ENCODE data around the gene ZKSCAN2.

Gene ZKSCAN2

GRCh38 chr16:25257470-25257955 lies at the start of gene ZKSCAN2:
Gene ZKSCAN2 (minus strand): TSS chr16:25257845. CDS start chr16:25257127, 718 bp downstream.
- peak; percentile 81 for DNase-seq (ENCODE audit: insufficient read length, low spot score)

GRCh38 chr16:25299792-25300590 lies 42.3 kb upstream of the ZKSCAN2 start:
- no peak for DNase-seq (ENCODE audit: insufficient read length, low spot score)
- FAIRE-seq: no peak

More at GRCh38 chr16:25257470-25257955, at the start of gene ZKSCAN2:
- no peak for FAIRE-seq

DNA sequence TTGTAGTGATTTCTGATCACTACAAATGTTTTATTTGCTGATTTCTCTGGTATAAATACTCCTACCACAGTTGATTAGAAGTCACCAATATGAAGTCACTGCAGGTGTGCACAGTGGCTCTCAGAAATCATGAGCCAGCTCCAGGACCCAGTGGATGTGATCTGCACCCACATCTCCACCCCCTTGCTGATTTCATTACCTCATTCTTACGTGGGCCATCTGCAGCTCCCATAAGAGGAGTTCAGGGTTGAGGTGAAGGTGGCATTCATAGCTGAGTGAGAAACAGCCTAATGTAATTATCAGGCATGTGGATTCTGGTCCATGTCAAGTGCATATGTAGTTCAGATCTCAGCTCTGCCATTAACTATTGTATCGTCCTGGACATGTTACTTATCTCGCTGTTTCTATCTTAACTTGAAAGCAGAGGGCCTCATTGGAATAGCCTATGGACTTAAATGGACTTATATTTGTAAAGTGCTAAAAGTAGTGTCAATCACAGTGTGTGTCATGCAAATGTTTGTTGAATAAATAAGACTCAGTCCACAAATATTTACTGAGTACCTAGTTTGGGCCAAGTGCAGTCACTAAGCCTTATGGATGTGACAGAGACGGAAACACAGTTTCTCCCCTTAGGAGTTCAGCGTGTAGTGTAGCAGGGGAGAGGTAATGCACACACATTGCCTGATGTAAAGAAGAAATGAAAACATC lies 40.7 kb upstream of the ZKSCAN2 start:
- FAIRE-seq: no peak
- DNase-seq (ENCODE audit: insufficient read length, low spot score): no peak

- DNase-seq (ENCODE audit: insufficient read length, low spot score): no peak
- no peak for FAIRE-seq
These were observed 39.6 kb upstream of the ZKSCAN2 start for GRCh38 chr16:25297151-25297787.

- no peak for FAIRE-seq
- no peak for DNase-seq (ENCODE audit: insufficient read length, low spot score)
These were observed 33.9 kb upstream of the ZKSCAN2 start for GRCh38 chr16:25291580-25291979.

DNA sequence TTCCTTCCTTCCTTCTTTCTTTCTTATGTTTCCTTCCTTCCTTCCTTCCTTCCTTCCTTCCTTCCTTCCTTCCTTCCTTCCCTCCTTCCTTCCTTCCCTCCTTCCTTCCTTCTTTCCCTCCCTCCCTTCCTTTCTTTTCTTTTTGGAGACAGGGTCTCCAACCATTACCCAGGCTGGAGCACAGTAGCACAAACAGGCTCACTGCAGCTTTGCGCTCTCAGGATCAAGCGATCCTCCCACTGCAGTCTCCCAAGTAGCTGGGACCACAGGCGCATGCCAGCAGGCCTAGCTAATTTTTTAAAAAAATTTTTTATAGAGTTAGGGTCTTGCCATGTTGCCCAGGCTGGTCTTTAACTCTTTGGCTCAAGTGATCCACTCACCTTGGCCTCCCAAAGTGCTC lies 31.8 kb upstream of the ZKSCAN2 start:
- DNase-seq (ENCODE audit: insufficient read length, low spot score): no peak
- no peak for FAIRE-seq

- FAIRE-seq: no peak
- no peak for DNase-seq (ENCODE audit: insufficient read length, low spot score)
These were observed 21.8 kb upstream of the ZKSCAN2 start for GRCh38 chr16:25279491-25279890.

GRCh38 chr16:25271421-25271820 lies 13.8 kb upstream of the ZKSCAN2 start:
- DNase-seq (ENCODE audit: insufficient read length, low spot score): no peak
- FAIRE-seq: no peak

DNA sequence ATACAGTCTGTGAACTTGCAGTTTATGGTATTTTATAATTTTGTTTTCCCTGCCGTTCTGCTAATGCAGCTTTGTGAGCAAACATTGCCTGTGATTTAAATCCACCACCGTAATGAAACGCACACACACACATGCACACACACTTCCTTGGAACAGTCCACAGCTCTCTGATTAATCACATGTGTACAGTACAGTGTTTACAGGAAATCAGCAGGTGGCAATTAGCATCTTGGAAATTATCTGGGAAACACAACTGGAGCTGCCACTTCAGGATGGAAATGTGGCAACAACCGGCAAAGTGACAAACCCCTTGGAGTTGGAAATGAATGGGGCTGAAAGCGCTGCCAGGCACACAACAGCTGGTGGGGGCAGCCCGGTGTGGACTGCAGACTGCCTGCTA lies 12.9 kb upstream of the ZKSCAN2 start:
- no peak for DNase-seq (ENCODE audit: insufficient read length, low spot score)
- no peak for FAIRE-seq

DNA sequence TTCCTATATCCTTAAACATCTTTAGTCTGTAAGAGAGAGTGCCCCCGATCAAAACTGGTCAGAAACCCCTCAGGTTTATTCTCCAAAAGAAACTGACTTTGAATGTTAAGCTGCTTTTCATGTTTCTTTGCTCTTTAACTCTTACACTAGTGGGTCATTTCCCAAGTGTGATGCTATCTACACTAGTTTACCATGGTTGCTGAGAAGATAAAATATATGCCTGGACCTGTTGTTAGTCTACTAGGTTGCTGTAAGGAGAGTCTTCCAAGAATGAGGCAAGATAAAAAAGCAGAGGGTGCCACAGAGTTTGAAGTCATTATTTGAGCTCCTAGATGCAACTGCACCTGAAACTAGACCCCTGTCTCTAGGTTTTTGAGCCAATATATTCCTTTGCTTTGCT lies 12.2 kb upstream of the ZKSCAN2 start:
- FAIRE-seq (no peak), DNase-seq (ENCODE audit: insufficient read length, low spot score) (no peak)

DNA sequence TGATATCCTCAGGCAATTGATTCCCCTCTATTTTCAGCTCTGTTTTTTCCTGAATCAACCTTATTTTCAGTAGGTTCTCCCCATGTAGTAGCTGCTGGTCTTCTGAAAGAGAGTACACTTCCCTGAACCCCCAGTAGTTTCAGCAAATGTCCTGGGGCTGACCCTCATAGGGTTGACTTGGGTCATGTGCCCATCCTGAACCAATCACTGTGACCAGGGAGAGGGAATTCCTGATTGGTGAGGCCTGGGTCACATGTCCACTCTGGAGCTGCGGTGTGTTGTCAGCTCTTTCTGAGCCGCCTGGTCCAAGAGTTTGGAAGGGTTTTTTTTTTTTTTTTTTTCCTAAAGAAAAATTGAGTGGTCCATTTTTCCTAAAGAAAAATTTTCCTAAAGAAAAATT lies 8.3 kb upstream of the ZKSCAN2 start:
- no peak for FAIRE-seq

DNA sequence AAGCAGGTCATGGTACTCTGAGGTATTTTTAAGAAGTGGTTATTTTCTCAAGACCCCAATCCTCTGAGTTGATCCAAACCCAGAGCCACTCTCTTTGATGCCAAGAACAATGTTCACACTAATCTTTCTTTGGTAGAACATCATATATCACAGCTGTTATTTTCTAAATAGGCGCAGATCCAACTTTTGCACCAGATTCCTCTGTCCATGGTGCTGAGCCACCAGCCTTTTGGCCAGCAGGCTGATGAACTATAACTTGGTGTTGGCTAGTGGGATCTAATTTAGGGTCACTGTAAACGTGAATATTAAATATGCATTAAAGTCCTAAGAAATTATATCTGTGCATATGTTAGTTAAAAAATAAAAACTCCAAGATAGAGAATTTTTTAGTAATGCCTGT lies 7.0 kb upstream of the ZKSCAN2 start:
- no peak for FAIRE-seq
- no peak for DNase-seq (ENCODE audit: insufficient read length, low spot score)

More for the DNA sequence above, 8.3 kb upstream of the ZKSCAN2 start:
- DNase-seq (ENCODE audit: insufficient read length, low spot score): no peak

DNA sequence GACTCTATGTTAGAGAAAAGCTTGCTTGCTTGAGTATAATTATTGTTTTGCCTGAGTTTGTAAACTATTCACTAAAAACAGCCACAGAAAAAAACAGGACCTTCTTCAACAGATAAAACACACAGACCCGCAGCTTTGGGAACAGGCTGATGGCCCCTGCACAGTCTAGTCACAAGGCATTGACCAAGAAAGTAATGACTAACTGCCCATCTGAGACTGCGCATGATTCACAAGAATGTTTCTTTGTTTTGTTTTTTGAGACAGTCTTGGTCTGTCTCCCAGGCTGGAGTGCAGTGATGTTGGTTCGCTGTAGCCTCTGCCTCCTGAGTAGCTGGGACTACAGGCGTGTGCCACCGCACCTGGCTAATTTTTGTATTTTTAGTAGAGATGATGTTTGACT lies 2.8 kb upstream of the ZKSCAN2 start:
- no peak for FAIRE-seq

GRCh38 chr16:25258861-25259179 lies 1.2 kb upstream of the ZKSCAN2 start:
- no peak for FAIRE-seq
- no peak for DNase-seq (ENCODE audit: insufficient read length, low spot score)

More for the DNA sequence above, 2.8 kb upstream of the ZKSCAN2 start:
- no peak for DNase-seq (ENCODE audit: insufficient read length, low spot score)

- no peak for FAIRE-seq
- peak; percentile 64 for DNase-seq (ENCODE audit: insufficient read length, low spot score)
These were observed 563 bp upstream of the ZKSCAN2 start for GRCh38 chr16:25257956-25258860.

DNA sequence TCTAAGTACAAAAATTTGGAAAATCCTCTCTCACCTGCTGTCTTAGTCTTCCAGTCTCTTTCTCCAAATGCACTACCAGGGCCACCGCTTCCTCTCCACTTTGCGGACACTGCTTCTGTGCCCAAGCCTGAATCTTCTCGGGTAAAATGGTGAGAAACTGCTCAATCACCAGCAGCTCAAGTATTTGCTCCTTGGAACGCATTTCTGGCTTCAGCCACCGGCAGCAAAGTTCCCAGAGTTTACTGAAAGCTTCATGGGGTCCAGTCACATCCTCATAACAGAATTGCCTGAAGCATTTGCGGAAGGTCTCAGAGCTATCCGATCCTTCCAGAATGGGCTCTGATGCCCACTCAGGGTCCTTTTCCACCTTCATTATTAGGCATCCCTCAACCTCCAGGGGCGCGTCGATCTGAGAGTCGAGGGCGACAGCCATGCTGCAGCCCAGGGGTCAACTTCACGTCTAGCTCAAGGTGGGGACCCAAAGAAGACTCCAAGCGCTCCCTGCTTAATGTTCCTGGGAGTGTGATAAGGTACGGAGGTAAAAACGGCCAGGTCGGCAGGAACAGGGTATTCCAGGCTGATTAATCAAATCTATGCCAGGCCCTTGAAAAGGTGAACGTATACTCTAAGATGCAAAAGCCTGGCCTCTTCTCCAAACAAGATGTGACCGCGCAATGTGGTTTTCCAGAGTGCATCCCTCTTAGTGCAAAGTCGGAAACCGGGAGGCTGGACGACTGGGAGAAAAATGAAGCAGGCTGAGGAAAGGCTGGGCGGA lies 763 bp downstream of the ZKSCAN2 start:
- FAIRE-seq (no peak), DNase-seq (ENCODE audit: insufficient read length, low spot score) (peak; percentile 17)

DNA sequence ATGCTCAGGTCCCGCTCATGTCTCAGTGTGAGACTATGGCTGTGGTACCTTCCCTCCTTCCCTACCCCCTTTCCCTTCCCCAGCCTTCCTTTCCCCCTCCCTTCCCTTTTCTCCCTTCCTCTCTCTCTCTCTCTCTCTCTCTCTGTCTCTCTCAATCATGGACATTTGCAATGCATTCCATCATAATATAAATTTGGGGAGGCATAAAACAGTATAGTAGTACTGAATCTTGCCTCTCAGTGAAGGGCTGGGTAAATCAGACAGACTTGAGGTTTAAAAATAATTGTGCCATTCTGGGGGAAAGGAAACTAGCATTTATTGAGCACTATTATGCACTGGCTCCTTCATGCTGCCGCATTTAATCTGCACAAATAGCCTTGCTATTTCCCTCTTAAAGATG lies 4.3 kb downstream of the ZKSCAN2 start:
- no peak for FAIRE-seq

GRCh38 chr16:25250467-25250866 lies 7.2 kb downstream of the ZKSCAN2 start:
- FAIRE-seq: no peak
- no peak for DNase-seq (ENCODE audit: insufficient read length, low spot score)

More for the DNA sequence above, 4.3 kb downstream of the ZKSCAN2 start:
- DNase-seq (ENCODE audit: insufficient read length, low spot score): no peak

GRCh38 chr16:25235991-25236390 lies 21.7 kb downstream of the ZKSCAN2 start:
- FAIRE-seq (no peak), DNase-seq (ENCODE audit: insufficient read length, low spot score) (no peak)

GRCh38 chr16:25228372-25228771 lies 29.3 kb downstream of the ZKSCAN2 start:
- DNase-seq (ENCODE audit: insufficient read length, low spot score): no peak
- FAIRE-seq: no peak

All from HTR-8/SVneo (cell line).